Endothelial cell of umbilical vein (primary cell): ENCODE results near the gene FHDC1.

Experiments
- CTCF ChIP-seq, 2 donors: IDR thresholded peaks; 1 replicate in 1 of 2; 2 replicates in 1 of 2; pipeline ENCODE4 v1.5.1; 2011; ENCODE audit warnings: low read length in 2 of 2, mild to moderate bottlenecking in 2 of 2, moderate library complexity in 2 of 2, control low read depth in 1 of 2, inconsistent platforms in 1 of 2, low read depth in 1 of 2; ENCODE audit not compliant: insufficient read depth in 1 of 2; ENCODE audit errors: extremely low read depth in 1 of 2
- EZH2 ChIP-seq: IDR thresholded peaks from 2 replicates; pipeline ENCODE4 v1.6.1; 2012; ENCODE audit warnings: borderline replicate concordance, low read depth, mild to moderate bottlenecking, moderate library complexity, low read length, inconsistent platforms; ENCODE audit not compliant: severe bottlenecking
- JUN ChIP-seq: IDR thresholded peaks from 2 replicates; pipeline ENCODE4 v1.6.1; 2011; ENCODE audit warnings: borderline replicate concordance, low read depth; ENCODE audit not compliant: insufficient read length, insufficient read depth
- MYC ChIP-seq: IDR thresholded peaks from one replicate; pipeline ENCODE4 v1.6.1; 2011; ENCODE audit warnings: mild to moderate bottlenecking, low read depth, low read length
- POLR2A ChIP-seq: IDR thresholded peaks from 2 replicates; pipeline ENCODE4 v1.6.1; 2012; ENCODE audit warnings: low read depth, mild to moderate bottlenecking, control low read depth, low read length
- POLR2AphosphoS5 ChIP-seq: IDR thresholded peaks from 2 replicates; pipeline ENCODE4 v1.6.1; 2012; ENCODE audit warnings: low read depth, mild to moderate bottlenecking, control low read depth, low read length, moderate library complexity; ENCODE audit not compliant: insufficient read depth
- TF ChIP-seq, protein P1 (sequence below): IDR thresholded peaks from 2 replicates; pipeline ENCODE4 v1.6.1; 2011; ENCODE audit not compliant: insufficient read depth, insufficient read length

DNA sequence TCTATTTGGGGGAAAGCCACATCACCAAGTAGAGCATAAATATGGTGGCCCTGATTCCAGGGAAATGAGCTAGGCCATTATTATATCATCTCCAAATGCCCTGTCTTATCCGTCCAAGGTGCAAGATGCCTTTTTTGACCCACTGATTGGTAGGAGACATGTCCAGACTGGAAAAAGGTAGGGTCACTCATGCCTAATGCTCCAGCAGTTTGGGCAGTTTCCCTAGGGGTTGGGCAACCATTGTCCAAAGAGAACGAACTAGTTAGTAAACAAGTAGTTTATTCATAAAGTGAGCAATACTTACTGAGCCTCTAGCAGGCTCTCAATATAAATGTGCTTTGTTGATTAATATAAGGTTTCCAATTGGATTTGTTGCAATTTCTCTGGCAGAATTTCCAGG, 6.2 kb downstream of the FHDC1 start:
- TF ChIP-seq CTCF (IDR thresholded peaks at IDR 0.05; ENCODE audit: extremely low read depth in 1 of 2, insufficient read depth in 1 of 2, low read depth in 1 of 2, low read length in 2 of 2) (no peak), POLR2A (no peak), JUN (no peak), MYC (no peak), EZH2 (no peak), POLR2AphosphoS5 (no peak)
- TF ChIP-seq, protein P1, sequence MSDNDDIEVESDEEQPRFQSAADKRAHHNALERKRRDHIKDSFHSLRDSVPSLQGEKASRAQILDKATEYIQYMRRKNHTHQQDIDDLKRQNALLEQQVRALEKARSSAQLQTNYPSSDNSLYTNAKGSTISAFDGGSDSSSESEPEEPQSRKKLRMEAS = no peak
